HL-60 (cell line): Measurements from ENCODE around the gene PAPPA2.
"Not testable (repeated sequence)": the region's sequence is repeated elsewhere in the genome, so short reads cannot be mapped to it uniquely, and the experiment has no call there.

Experiments
- DNase-seq, 2 experiments: peaks; one replicate each; pipeline ENCODE4 v3.0.0-alpha.2; 2010 to 2020; ENCODE audit warnings: low read depth in 1 of 2, low spot score in 1 of 2
- H3K27ac ChIP-seq: fragments of 250-450 bp; sonication (Bioruptor Pico); replicated peaks from 2 replicates; pipeline ENCODE4 v1.5.1; 2020; ENCODE audit warnings: mild to moderate bottlenecking, moderate library complexity
- H3K27me3 ChIP-seq: fragments of 250-450 bp; sonication (Bioruptor Pico); 2 replicates; pipeline ENCODE4 v1.5.1; 2021; ENCODE audit warnings: mild to moderate bottlenecking, moderate library complexity; ENCODE audit not compliant: insufficient read depth, poor library complexity, severe bottlenecking
- H3K4me3 ChIP-seq: replicated peaks from 2 replicates; pipeline ENCODE4 v1.5.1; 2011; ENCODE audit warnings: mild to moderate bottlenecking, control low read depth, low read length; ENCODE audit not compliant: insufficient read depth
- CTCF ChIP-seq: IDR thresholded peaks from one replicate; pipeline ENCODE4 v1.5.1; 2011; ENCODE audit warnings: low read length, control low read depth, inconsistent platforms; ENCODE audit not compliant: insufficient read depth
- GABPA ChIP-seq: IDR thresholded peaks from 2 replicates; pipeline ENCODE4 v1.6.1; 2012; ENCODE audit warnings: low read depth
- POLR2AphosphoS5 ChIP-seq: IDR thresholded peaks from 2 replicates; pipeline ENCODE4 v1.6.1; 2012; ENCODE audit warnings: low read depth
- REST ChIP-seq: IDR thresholded peaks from 2 replicates; pipeline ENCODE4 v1.6.1; 2012; ENCODE audit warnings: low read depth; ENCODE audit not compliant: insufficient replicate concordance
- SPI1 ChIP-seq: IDR thresholded peaks from 2 replicates; pipeline ENCODE4 v1.6.1; 2012; ENCODE audit warnings: low read depth, mild to moderate bottlenecking, borderline replicate concordance
- long read RNA-seq: library from polyadenylated mRNA; unstranded; transcript quantifications from one replicate; pipeline ENCODE4 v2.0.0, GENCODE V29; 2020

PAPPA2 gene
- long read RNA-seq = 0 reads

GRCh38 chr1:176462674-176463378, at the start of gene PAPPA2:
PAPPA2 (plus strand) TSS chr1:176463175; CDS start chr1:176556323, 93,148 bp downstream.
- no peak for DNase-seq
- Histone ChIP-seq H3K27ac (no peak within 1 kb of the TSS), H3K4me3 (no peak within 1 kb of the TSS), H3K27me3 (no peaks in the 10 kb centered on the region)
- no peak for TF ChIP-seq SPI1
- TF ChIP-seq GABPA = no peak
- TF ChIP-seq REST = no peak
- TF ChIP-seq POLR2AphosphoS5 = no peak
- no peak for TF ChIP-seq CTCF

GRCh38 chr1:176416777-176417176, 46.2 kb upstream of the PAPPA2 start:
- H3K4me3 ChIP-seq = no peak overlapping the region
- TF ChIP-seq REST (no peak), GABPA (no peak), SPI1 (no peak), POLR2AphosphoS5 (no peak), CTCF (no peak)
- H3K27ac ChIP-seq = no peak overlapping the region
- no peak for DNase-seq
- H3K27me3 ChIP-seq = no peaks in the 10 kb centered on the region

- not testable (repeated sequence) for DNase-seq, H3K27ac ChIP-seq, H3K4me3 ChIP-seq, H3K27me3 ChIP-seq
Observed at GRCh38 chr1:176419608-176420007, 43.4 kb upstream of the PAPPA2 start.

- DNase-seq = no peak
- Histone ChIP-seq H3K4me3 (no peak overlapping the region), H3K27me3 (no peaks in the 10 kb centered on the region), H3K27ac (no peak overlapping the region)
- TF ChIP-seq SPI1 (no peak), CTCF (no peak), REST (no peak), POLR2AphosphoS5 (no peak), GABPA (no peak)
Observed at GRCh38 chr1:176434234-176434633, 28.7 kb upstream of the PAPPA2 start.
